Panc1 (cell line): ENCODE measurements around the gene ASCC2. TPM values are rescaled to one million over a fixed set of nuclear protein-coding genes. Genes with fewer than 3 reads are reported as not detected.

Source experiments
- ATAC-seq: fragments of 200-7000 bp; cut with Tn5 transposase; 2 replicates; pipeline ENCODE4 v1.9.1; 2020; ENCODE audit warnings: mild to moderate bottlenecking, moderate library complexity
- BruUV-seq: library from RNA; stranded (reverse); fragments of 400-500 nt; replicated peaks from 2 replicates; lab custom pipeline; 2021; lab: Mats Ljungman, UMichigan
- CTCF ChIA-PET: fragments of 300-600 bp; sonication (Branson Sonifier 250); formaldehyde crosslinking; loops from one replicate; lab custom pipeline; 2022; ENCODE audit warnings: antibody characterized with exemption; lab: Charles Lee
- POLR2A ChIA-PET: fragments of 300-600 bp; sonication (Branson Sonifier 250); formaldehyde crosslinking; loops from one replicate; lab custom pipeline; 2022; ENCODE audit warnings: antibody characterized with exemption; lab: Charles Lee
- DNase-seq: peaks from one replicate; pipeline ENCODE4 v3.0.0-alpha.2; 2010; ENCODE audit warnings: low read depth, low spot score
- H3K27ac ChIP-seq: 2 replicates; pipeline ENCODE4 v1.5.1; 2011; ENCODE audit warnings: mild to moderate bottlenecking, low read length, inconsistent platforms
- H3K27me3 ChIP-seq: fragments of 200-500 bp; sonication (Bioruptor generic); 2 replicates; pipeline ENCODE4 v1.6.0; 2014; ENCODE audit warnings: low read length, inconsistent platforms; ENCODE audit not compliant: control insufficient read depth, insufficient read depth
- H3K36me3 ChIP-seq: fragments of 200-500 bp; sonication (Bioruptor generic); 2 replicates; pipeline ENCODE4 v1.5.1; 2014; ENCODE audit warnings: inconsistent platforms, mild to moderate bottlenecking, low read length, moderate library complexity; ENCODE audit not compliant: control insufficient read depth, insufficient read depth
- H3K4me1 ChIP-seq: 2 replicates; pipeline ENCODE4 v1.5.1; 2011; ENCODE audit warnings: inconsistent platforms, mild to moderate bottlenecking, low read length, moderate library complexity; ENCODE audit not compliant: control insufficient read depth, insufficient read depth
- H3K4me3 ChIP-seq, 2 experiments: 2 replicates each; pipeline ENCODE4 v1.5.1; 2011 to 2012; ENCODE audit warnings: low read depth in 2 of 2, low read length in 2 of 2, mild to moderate bottlenecking in 2 of 2, inconsistent platforms in 1 of 2, moderate library complexity in 1 of 2
- H3K9me3 ChIP-seq: fragments of 200-500 bp; sonication (Bioruptor generic); 2 replicates; pipeline ENCODE4 v1.5.1; 2014; ENCODE audit warnings: low read depth, mild to moderate bottlenecking, inconsistent platforms, low read length, moderate library complexity; ENCODE audit not compliant: control insufficient read depth, insufficient read depth
- CTCF ChIP-seq: fragments of 450-650 bp; IDR thresholded peaks from 2 replicates; pipeline ENCODE4 v1.5.1; 2017; ENCODE audit warnings: mild to moderate bottlenecking
- POLR2AphosphoS5 ChIP-seq: IDR thresholded peaks from 2 replicates; pipeline ENCODE4 v1.6.1; 2012; ENCODE audit warnings: mild to moderate bottlenecking, low read depth, low read length, moderate library complexity
- REST ChIP-seq, 2 experiments: IDR thresholded peaks; 2 replicates each; pipeline ENCODE4 v1.6.1; 2011 to 2012; ENCODE audit warnings: low read depth in 2 of 2, control low read depth in 1 of 2, low read length in 1 of 2, mild to moderate bottlenecking in 1 of 2, moderate library complexity in 1 of 2; ENCODE audit not compliant: insufficient read depth in 1 of 2
- SIN3A ChIP-seq: IDR thresholded peaks from 2 replicates; pipeline ENCODE4 v1.6.1; 2012; ENCODE audit warnings: low read depth, mild to moderate bottlenecking, low read length, moderate library complexity, borderline replicate concordance; ENCODE audit not compliant: insufficient read depth
- TCF7L2 ChIP-seq: IDR thresholded peaks from 2 replicates; pipeline ENCODE4 v1.6.1; 2011; ENCODE audit warnings: mild to moderate bottlenecking, low read depth, low read length, inconsistent platforms
- in situ Hi-C: cut with HindIII; loops from 2 replicates; pipeline ENCODE4 v1.10.0; 2016; ENCODE audit warnings: low sequenced_read_pairs, low pct_unique_long_range_greater_than_20kb
- intact Hi-C: fragments of 100-400 bp; cut with micrococcal nuclease; formaldehyde crosslinking; loops from one replicate; pipeline ENCODE4 v1.10.0; 2022; ENCODE audit not compliant: unreplicated experiment
- total RNA-seq: library from RNA; stranded (reverse); gene quantifications from one replicate; pipeline ENCODE4 v1.2.1, GENCODE V29; 2021; ENCODE audit not compliant: unreplicated experiment

Gene ASCC2
- total RNA-seq, 1 experiment from 2014 or later, result 52.0 TPM

- ATAC-seq (no peak), DNase-seq (no peak)
- POLR2A ChIA-PET, result interaction anchor here (0.5 kb wide), 1 partner anchor 15 kb away, joined by 11 read pairs; no protein-coding TSS in a partner anchor
- H3K27me3 ChIP-seq, result no peaks in the 10 kb centered on the region
- intact Hi-C loops (no loop called here), in situ Hi-C loops (no loop called here)
- no peaks in the 10 kb centered on the region for H3K4me1 ChIP-seq
- no peak for TF ChIP-seq REST (IDR thresholded peaks at IDR 0.05; ENCODE audit: insufficient read depth in 1 of 2, low read depth in 2 of 2, low read length in 1 of 2)
- TF ChIP-seq TCF7L2, result no peak
- TF ChIP-seq CTCF, result no peak
- no peak for TF ChIP-seq POLR2AphosphoS5
- TF ChIP-seq SIN3A, result no peak
- no peak overlapping the region for H3K27ac ChIP-seq
- CTCF ChIA-PET, result interaction anchor here (0.6 kb wide), 1 partner anchor 326 kb away, joined by 3 read pairs; no protein-coding TSS in a partner anchor
- H3K9me3 ChIP-seq, result no peaks in the 10 kb centered on the region
- H3K36me3 ChIP-seq, result no peaks in the 10 kb centered on the region
- H3K4me3 ChIP-seq, result no peak overlapping the region
- no TSS peak for BruUV-seq
These were observed 98.7 kb downstream of the ASCC2 start for GRCh38 chr22:29739346-29739875.

Other genes starting within 250 kb of the ASCC2 start
- 190 TPM for gene NF2, start 234.6 kb downstream of the ASCC2 start, total RNA-seq
- gene CABP7, start 118.3 kb downstream of the ASCC2 start, total RNA-seq, result 2.1 TPM
- gene ZMAT5, start 71.3 kb downstream of the ASCC2 start, total RNA-seq, result 22.4 TPM
- gene UQCR10, start 70.9 kb downstream of the ASCC2 start, total RNA-seq, result 93.7 TPM
- 26.8 TPM for gene MTMR3, start 44.9 kb upstream of the ASCC2 start, total RNA-seq
- gene HORMAD2, start 242.2 kb upstream of the ASCC2 start, total RNA-seq, result not detected